ENCODE data around the gene GTF3A. TPM values are rescaled to one million over a fixed set of nuclear protein-coding genes. Genes with fewer than 3 reads are reported as not detected.
A peak's percentile ranks its signal among the peaks of the same experiment; 100 is the strongest.

The GTF3A gene
- total RNA-seq, 4 donors from 2014 or later = 50.2 to 145 (median 120) TPM

DNA sequence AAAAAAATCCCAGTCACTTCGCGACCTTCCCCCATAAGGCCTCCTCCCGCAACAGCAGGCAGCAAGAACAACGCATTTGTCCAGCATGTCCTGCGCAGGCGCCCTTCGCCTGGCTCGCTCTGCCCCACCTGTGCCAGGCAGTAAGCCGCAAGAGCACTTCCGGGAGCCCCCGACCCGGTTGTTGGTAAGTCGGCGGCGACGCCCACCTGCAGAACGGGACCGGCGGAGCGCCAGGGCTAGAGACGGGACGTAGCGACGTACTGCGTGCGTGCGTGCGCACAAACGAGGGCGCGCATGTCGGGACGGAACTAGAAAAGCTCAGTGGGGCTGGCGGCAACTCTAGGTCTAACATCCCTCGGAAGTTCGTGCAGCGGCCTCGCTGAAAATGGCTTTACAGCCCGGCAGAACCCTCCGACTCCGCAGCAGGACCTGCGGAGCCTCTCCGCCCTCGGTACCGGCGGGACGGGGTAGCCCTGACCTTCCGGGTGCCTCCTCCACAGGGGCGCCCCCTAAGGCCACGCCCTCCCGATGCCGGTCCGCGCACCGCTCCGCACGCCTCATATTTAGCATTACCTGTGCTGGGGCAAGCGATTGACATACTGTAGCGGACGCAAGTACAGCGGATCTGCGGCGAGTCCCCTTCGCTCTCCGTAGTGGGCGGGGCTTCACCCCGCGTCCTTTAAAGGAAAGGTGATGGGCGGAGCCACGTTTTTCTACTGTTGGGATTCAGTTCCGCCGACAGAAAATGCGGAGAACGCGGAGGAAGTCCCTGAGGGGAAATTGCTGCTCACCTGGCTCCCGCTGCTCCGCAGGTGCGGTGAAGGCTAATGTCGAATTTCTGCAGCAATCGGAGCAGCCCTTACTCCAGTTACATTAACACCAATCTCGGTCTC lies 25.8 kb downstream of the GTF3A start, which contains the start of gene MTIF3:
MTIF3 (minus strand) TSS at position 629 of the 893 bp plus-strand sequence. CDS start 10,116 bp downstream, outside the sequence.
- peak; percentile 96 to 98 for DNase-seq
- Histone ChIP-seq H3K36me3 (no peaks in the 10 kb centered on the region), H3K4me1 (peaks cover 19 to 26% of the 10 kb centered on the region in 2 donors), H3K27ac (peak within 1 kb of the TSS; percentile 99 to 100 (median 99)), H3K27me3 (no peaks in the 10 kb centered on the region), H3K9me3 (no peaks in the 10 kb centered on the region), H3K4me3 (replicated peaks in 1 of 3) (peak within 1 kb of the TSS; percentile 74 to 94 (median 82))
- TF ChIP-seq POLR2A (IDR thresholded peaks at IDR 0.05) = peak; percentile 7 to 90
- TF ChIP-seq, protein P1, sequence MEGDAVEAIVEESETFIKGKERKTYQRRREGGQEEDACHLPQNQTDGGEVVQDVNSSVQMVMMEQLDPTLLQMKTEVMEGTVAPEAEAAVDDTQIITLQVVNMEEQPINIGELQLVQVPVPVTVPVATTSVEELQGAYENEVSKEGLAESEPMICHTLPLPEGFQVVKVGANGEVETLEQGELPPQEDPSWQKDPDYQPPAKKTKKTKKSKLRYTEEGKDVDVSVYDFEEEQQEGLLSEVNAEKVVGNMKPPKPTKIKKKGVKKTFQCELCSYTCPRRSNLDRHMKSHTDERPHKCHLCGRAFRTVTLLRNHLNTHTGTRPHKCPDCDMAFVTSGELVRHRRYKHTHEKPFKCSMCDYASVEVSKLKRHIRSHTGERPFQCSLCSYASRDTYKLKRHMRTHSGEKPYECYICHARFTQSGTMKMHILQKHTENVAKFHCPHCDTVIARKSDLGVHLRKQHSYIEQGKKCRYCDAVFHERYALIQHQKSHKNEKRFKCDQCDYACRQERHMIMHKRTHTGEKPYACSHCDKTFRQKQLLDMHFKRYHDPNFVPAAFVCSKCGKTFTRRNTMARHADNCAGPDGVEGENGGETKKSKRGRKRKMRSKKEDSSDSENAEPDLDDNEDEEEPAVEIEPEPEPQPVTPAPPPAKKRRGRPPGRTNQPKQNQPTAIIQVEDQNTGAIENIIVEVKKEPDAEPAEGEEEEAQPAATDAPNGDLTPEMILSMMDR (IDR thresholded peaks at IDR 0.05) = peak in 1 of 6 experiments; percentile 3
- intact Hi-C loops (cut with DNase I) = loop anchor here (10.0 kb wide), 1 partner anchor 195 kb away; the partner anchor contains the start of gene RPL21
- 0 to 1% methylated on average over 41 to 62 of the region's 81 CpGs for WGBS, 2 donors

- Histone ChIP-seq H3K27me3 (no peaks in the 10 kb centered on the region), H3K27ac (peak overlapping the region; percentile 99 to 100 (median 99)), H3K4me1 (peaks cover 19 to 31% of the 10 kb centered on the region in 2 donors), H3K36me3 (no peaks in the 10 kb centered on the region), H3K4me3 (replicated peaks in 1 of 3) (peak overlapping the region; percentile 74 to 94 (median 82)), H3K9me3 (no peaks in the 10 kb centered on the region)
- 1 to 3% methylated on average over 24 to 32 of the region's 34 CpGs for WGBS, 2 donors
- TF ChIP-seq POLR2A (IDR thresholded peaks at IDR 0.05) = peak in 1 of 2 donors; percentile 61
- TF ChIP-seq, protein P1 (IDR thresholded peaks at IDR 0.05) = no peak
- DNase-seq = peak; percentile 54 to 61
- intact Hi-C loops (cut with DNase I) = no loop called here
Measured at GRCh38 chr13:27450921-27451471, 26.6 kb downstream of the GTF3A start.

- no peak for DNase-seq
- H3K4me1 ChIP-seq = peaks cover 5 to 13% of the 10 kb centered on the region in 2 donors
- no peaks in the 10 kb centered on the region for H3K9me3 ChIP-seq
- TF ChIP-seq POLR2A (IDR thresholded peaks at IDR 0.05) = no peak
- TF ChIP-seq, protein P1 (IDR thresholded peaks at IDR 0.05) = no peak
- no peaks in the 10 kb centered on the region for H3K27me3 ChIP-seq
- peak overlapping the region in 2 of 3 donors; percentile 38 to 60 for H3K27ac ChIP-seq
- WGBS, 2 donors = 15 to 28% methylated on average over 5 of the region's 5 CpGs
- intact Hi-C loops (cut with DNase I) = no loop called here
- no peaks in the 10 kb centered on the region for H3K36me3 ChIP-seq
- H3K4me3 ChIP-seq (replicated peaks in 1 of 3) = peak overlapping the region in 1 of 3 donors; percentile 9
Measured at GRCh38 chr13:27455331-27455855, 31.0 kb downstream of the GTF3A start.

GRCh38 chr13:27461940-27462584 lies 37.6 kb downstream of the GTF3A start:
- H3K4me3 ChIP-seq (replicated peaks in 1 of 3) = no peak overlapping the region
- H3K27me3 ChIP-seq = no peaks in the 10 kb centered on the region
- intact Hi-C loops (cut with DNase I) = no loop called here
- no peak for DNase-seq
- peaks cover 0 to 4% of the 10 kb centered on the region in 2 donors for H3K4me1 ChIP-seq
- no peaks in the 10 kb centered on the region for H3K9me3 ChIP-seq
- no peak for TF ChIP-seq POLR2A (IDR thresholded peaks at IDR 0.05)
- TF ChIP-seq, protein P1 (IDR thresholded peaks at IDR 0.05) = no peak
- H3K36me3 ChIP-seq = no peaks in the 10 kb centered on the region
- 73 to 79% methylated on average over 12 of the region's 12 CpGs for WGBS, 2 donors
- H3K27ac ChIP-seq = no peak overlapping the region
